Esophagus squamous epithelium (tissue), 5 donors: ENCODE data around the gene RBMX2. TPM values are rescaled to one million over a fixed set of nuclear protein-coding genes. Genes with fewer than 3 reads are reported as not detected.
"Not testable (repeated sequence)": the region's sequence is repeated elsewhere in the genome, so short reads cannot be mapped to it uniquely, and the experiment has no call there.

ENCODE experiments used
- DNase-seq: peaks from one replicate; lab custom pipeline; 2025; lab: John Stamatoyannopoulos, UW
- H3K27ac ChIP-seq, 4 donors: fragments of 200-600 bp; sonication (generic); one replicate each; pipeline ENCODE4 v1.5.1; 2016 to 2019; ENCODE audit warnings: mild to moderate bottlenecking in 1 of 4
- H3K27me3 ChIP-seq, 4 donors: fragments of 200-600 bp; sonication (generic); 1 replicate in 3 of 4; 2 replicates in 1 of 4; pipeline versions ENCODE4 v1.5.1 to v1.6.0; 2017 to 2021; ENCODE audit warnings: antibody characterized with exemption in 1 of 4
- H3K36me3 ChIP-seq, 3 donors: fragments of 200-600 bp; sonication (generic); one replicate each; pipeline ENCODE4 v1.5.1; 2016 to 2019
- H3K4me1 ChIP-seq, 3 donors: fragments of 200-600 bp; sonication (generic); one replicate each; pipeline ENCODE4 v1.5.1; 2017 to 2019
- H3K4me3 ChIP-seq, 4 donors: fragments of 200-600 bp; sonication (generic); 1 replicate in 3 of 4; 2 replicates in 1 of 4; pipeline ENCODE4 v1.5.1; 2016 to 2019; ENCODE audit warnings: mild to moderate bottlenecking in 2 of 4, moderate library complexity in 1 of 4
- H3K9me3 ChIP-seq, 3 donors: fragments of 200-600 bp; sonication (generic); one replicate each; pipeline ENCODE4 v1.5.1; 2016 to 2019
- CTCF ChIP-seq, 6 experiments: fragments of 450-650 bp in 4 of 6; fragments of 200-600 bp in 2 of 6; sonication (generic) in 2 of 6; IDR thresholded peaks; one replicate each; pipeline ENCODE4 v1.5.1; 2016 to 2019; ENCODE audit warnings: antibody characterized with exemption in 6 of 6, mild to moderate bottlenecking in 4 of 6, moderate library complexity in 4 of 6
- POLR2A ChIP-seq, 4 donors: fragments of 450-650 bp; IDR thresholded peaks; one replicate each; pipeline ENCODE4 v1.6.1; 2017; ENCODE audit warnings: antibody characterized with exemption in 4 of 4, mild to moderate bottlenecking in 4 of 4, moderate library complexity in 3 of 4
- whole genome bisulfite sequencing, 2 donors: methylation state at CpG; one replicate each; pipeline ENCODE4 v1.1.5; 2018; 5-methylcytosine and 5-hydroxymethylcytosine counted together
- intact Hi-C: fragments of 100-400 bp; cut with DNase I; formaldehyde crosslinking; loops from one replicate; pipeline ENCODE4 v1.15.0; 2022
- total RNA-seq, 4 donors: library from RNA; depleted of rRNA; stranded (reverse); fragments of >200 nt; gene quantifications; one replicate each; pipeline ENCODE4 v1.1.0, GENCODE V29; 2016
- donor health status: DM: yes; HTN: yes; CAD: no.

The RBMX2 gene
- 10 to 100 TPM in 3 of 4 donors, 1 to 10 TPM in 1; 4.4 to 13.0 (median 11.3) TPM for total RNA-seq

GRCh38 chrX:130401415-130402207 lies at the start of gene RBMX2:
Gene RBMX2 (plus strand): TSS chrX:130401987. CDS start chrX:130402033, 46 bp downstream.
- peaks cover 0 to 25% (median 0%) of the 10 kb centered on the region in 3 donors for H3K36me3 ChIP-seq
- 0 to 45% methylated on average over 1 to 25 of the region's 47 CpGs for WGBS, 2 donors
- H3K27me3 ChIP-seq: no peaks in the 10 kb centered on the region
- H3K9me3 ChIP-seq: no peaks in the 10 kb centered on the region
- peak; percentile 22 for DNase-seq
- H3K4me3 ChIP-seq: peak within 1 kb of the TSS; percentile 55 to 80 (median 62)
- H3K4me1 ChIP-seq: peaks cover 0 to 19% (median 0%) of the 10 kb centered on the region in 3 donors
- no peak for TF ChIP-seq CTCF (IDR thresholded peaks at IDR 0.05)
- peak in 3 of 4 donors; percentile 22 to 53 (median 30) for TF ChIP-seq POLR2A (IDR thresholded peaks at IDR 0.05)
- intact Hi-C loops: no loop called here
- H3K27ac ChIP-seq: peak within 1 kb of the TSS; percentile 76 to 85 (median 82)

GRCh38 chrX:130352050-130352449 lies 49.7 kb upstream of the RBMX2 start:
- H3K36me3 ChIP-seq: peaks cover 0 to 16% (median 0%) of the 10 kb centered on the region in 3 donors
- H3K4me1 ChIP-seq, H3K9me3 ChIP-seq, H3K27ac ChIP-seq, intact Hi-C loops, H3K4me3 ChIP-seq, DNase-seq, H3K27me3 ChIP-seq: not testable (repeated sequence)
- WGBS, 2 donors: 58 to 100% methylated on average over 1 of the region's 1 CpG

- H3K27ac ChIP-seq: no peak overlapping the region
- no peak overlapping the region for H3K4me3 ChIP-seq
- peaks cover 0 to 16% (median 0%) of the 10 kb centered on the region in 3 donors for H3K36me3 ChIP-seq
- no peaks in the 10 kb centered on the region for H3K27me3 ChIP-seq
- TF ChIP-seq POLR2A (IDR thresholded peaks at IDR 0.05) (no peak), CTCF (IDR thresholded peaks at IDR 0.05) (no peak)
- H3K4me1 ChIP-seq: no peaks in the 10 kb centered on the region
- DNase-seq: no peak
- no peaks in the 10 kb centered on the region for H3K9me3 ChIP-seq
- intact Hi-C loops: no loop called here
Measured at GRCh38 chrX:130376077-130376476, 25.7 kb upstream of the RBMX2 start.

GRCh38 chrX:130378024-130378669 lies 23.6 kb upstream of the RBMX2 start:
- Histone ChIP-seq H3K36me3 (no peaks in the 10 kb centered on the region), H3K4me3 (no peak overlapping the region), H3K9me3 (no peaks in the 10 kb centered on the region), H3K27ac (no peak overlapping the region), H3K27me3 (no peaks in the 10 kb centered on the region), H3K4me1 (no peaks in the 10 kb centered on the region)
- 48 to 67% methylated on average over 3 to 5 of the region's 5 CpGs for WGBS, 2 donors
- no peak for TF ChIP-seq POLR2A (IDR thresholded peaks at IDR 0.05)
- no peak for TF ChIP-seq CTCF (IDR thresholded peaks at IDR 0.05)
- DNase-seq: no peak
- intact Hi-C loops: no loop called here

GRCh38 chrX:130385520-130385919 lies 16.3 kb upstream of the RBMX2 start, which contains the start of gene GPR119:
Gene GPR119 (minus strand): TSS chrX:130385674. CDS start chrX:130385447, 227 bp downstream.
- no peaks in the 10 kb centered on the region for H3K36me3 ChIP-seq
- no peak for TF ChIP-seq CTCF (IDR thresholded peaks at IDR 0.05)
- no peak for TF ChIP-seq POLR2A (IDR thresholded peaks at IDR 0.05)
- H3K9me3 ChIP-seq: no peaks in the 10 kb centered on the region
- H3K4me3 ChIP-seq: no peak within 1 kb of the TSS
- H3K27me3 ChIP-seq: no peaks in the 10 kb centered on the region
- H3K27ac ChIP-seq: no peak within 1 kb of the TSS
- intact Hi-C loops: no loop called here
- WGBS, 2 donors: 49 to 59% methylated on average over 2 to 4 of the region's 4 CpGs
- DNase-seq: no peak
- no peaks in the 10 kb centered on the region for H3K4me1 ChIP-seq
